Gastroesophageal sphincter (tissue), 3 donors: ENCODE data around the gene C1RL.

Experiments
- EP300 ChIP-seq: sonication (generic); formaldehyde crosslinking; IDR thresholded peaks from one replicate; pipeline ENCODE4 v1.6.1; 2017; ENCODE audit warnings: antibody characterized with exemption, mild to moderate bottlenecking
- POLR2A ChIP-seq, 2 donors: fragments of 450-650 bp; IDR thresholded peaks; one replicate each; pipeline ENCODE4 v1.6.1; 2017; ENCODE audit warnings: antibody characterized with exemption in 2 of 2, mild to moderate bottlenecking in 2 of 2, moderate library complexity in 1 of 2
- POLR2AphosphoS5 ChIP-seq: sonication (generic); formaldehyde crosslinking; IDR thresholded peaks from one replicate; pipeline ENCODE4 v1.6.1; 2017; ENCODE audit warnings: antibody characterized with exemption
- TF ChIP-seq, protein P1 (sequence below), 4 experiments: fragments of 200-600 bp in 2 of 4; fragments of 450-650 bp in 2 of 4; sonication (generic) in 1 of 4; IDR thresholded peaks; one replicate each; pipeline ENCODE4 v1.5.1; 2017 to 2019; ENCODE audit warnings: antibody characterized with exemption in 4 of 4, mild to moderate bottlenecking in 2 of 4, moderate library complexity in 2 of 4

GRCh38 chr12:7101047-7101693, 7.8 kb downstream of the C1RL start:
- no peak for TF ChIP-seq POLR2A (IDR thresholded peaks at IDR 0.05)
- no peak for TF ChIP-seq POLR2AphosphoS5
- TF ChIP-seq, protein P1, sequence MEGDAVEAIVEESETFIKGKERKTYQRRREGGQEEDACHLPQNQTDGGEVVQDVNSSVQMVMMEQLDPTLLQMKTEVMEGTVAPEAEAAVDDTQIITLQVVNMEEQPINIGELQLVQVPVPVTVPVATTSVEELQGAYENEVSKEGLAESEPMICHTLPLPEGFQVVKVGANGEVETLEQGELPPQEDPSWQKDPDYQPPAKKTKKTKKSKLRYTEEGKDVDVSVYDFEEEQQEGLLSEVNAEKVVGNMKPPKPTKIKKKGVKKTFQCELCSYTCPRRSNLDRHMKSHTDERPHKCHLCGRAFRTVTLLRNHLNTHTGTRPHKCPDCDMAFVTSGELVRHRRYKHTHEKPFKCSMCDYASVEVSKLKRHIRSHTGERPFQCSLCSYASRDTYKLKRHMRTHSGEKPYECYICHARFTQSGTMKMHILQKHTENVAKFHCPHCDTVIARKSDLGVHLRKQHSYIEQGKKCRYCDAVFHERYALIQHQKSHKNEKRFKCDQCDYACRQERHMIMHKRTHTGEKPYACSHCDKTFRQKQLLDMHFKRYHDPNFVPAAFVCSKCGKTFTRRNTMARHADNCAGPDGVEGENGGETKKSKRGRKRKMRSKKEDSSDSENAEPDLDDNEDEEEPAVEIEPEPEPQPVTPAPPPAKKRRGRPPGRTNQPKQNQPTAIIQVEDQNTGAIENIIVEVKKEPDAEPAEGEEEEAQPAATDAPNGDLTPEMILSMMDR (IDR thresholded peaks at IDR 0.05): no peak
- TF ChIP-seq EP300: no peak
